ENCODE measurements around the gene ZNF385B.
"Not testable (repeated sequence)": the region's sequence is repeated elsewhere in the genome, so short reads cannot be mapped to it uniquely, and the experiment has no call there.

ZNF385B gene

DNA sequence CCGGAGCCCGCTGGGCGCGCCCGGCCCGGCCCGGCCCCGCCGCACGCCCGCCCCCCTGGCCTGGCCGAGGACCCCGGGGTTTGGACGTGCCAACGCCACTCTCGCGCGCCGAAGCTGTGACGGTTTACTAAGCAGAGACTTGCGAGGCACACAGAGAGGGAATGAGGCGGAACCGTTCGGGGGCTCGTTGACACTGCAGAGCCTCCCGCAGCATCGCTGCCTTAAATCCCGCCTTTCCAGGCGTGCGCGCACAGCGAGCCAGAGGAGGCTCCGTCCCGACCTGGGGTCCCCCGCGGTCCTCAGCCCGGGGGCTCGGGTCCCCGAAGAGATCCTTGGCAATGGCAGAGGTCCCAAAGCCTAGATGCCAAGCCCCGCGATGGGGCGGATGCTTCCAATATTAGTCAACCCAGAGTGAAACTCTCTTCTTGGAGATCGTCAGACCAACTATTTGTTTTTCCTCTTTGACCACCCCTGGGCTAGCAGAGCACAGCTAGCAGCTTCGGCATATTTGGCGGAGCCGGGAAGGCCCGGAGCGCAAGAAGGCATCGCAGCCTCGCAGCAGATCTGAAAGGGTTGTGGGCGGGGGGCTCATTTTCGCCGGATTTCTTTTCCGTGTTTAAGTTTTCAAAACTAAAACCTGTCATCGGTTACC, at the start of gene ZNF385B:
ZNF385B (minus strand) TSS at position 197 of the 652 bp plus-strand sequence.
- no peak for DNase-seq

DNA sequence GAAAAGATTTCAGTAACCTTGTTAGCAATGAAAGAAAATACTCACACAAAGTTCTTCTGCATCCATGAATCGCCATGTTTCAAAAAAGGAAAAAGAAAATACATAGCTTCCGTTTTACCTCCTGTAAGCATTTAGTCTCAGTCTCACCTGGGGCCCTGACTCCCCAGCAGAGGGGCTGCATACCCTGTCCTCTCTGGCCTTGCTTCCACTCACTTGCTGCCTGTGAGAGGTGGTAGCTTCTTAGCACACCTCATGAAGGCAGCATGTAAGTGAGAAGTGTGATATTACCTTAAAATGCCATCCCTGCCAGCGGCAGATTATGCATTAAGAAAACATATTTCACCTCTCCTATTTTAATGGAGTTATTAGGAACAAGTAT, 49.3 kb upstream of the ZNF385B start:
- no peak for DNase-seq

DNA sequence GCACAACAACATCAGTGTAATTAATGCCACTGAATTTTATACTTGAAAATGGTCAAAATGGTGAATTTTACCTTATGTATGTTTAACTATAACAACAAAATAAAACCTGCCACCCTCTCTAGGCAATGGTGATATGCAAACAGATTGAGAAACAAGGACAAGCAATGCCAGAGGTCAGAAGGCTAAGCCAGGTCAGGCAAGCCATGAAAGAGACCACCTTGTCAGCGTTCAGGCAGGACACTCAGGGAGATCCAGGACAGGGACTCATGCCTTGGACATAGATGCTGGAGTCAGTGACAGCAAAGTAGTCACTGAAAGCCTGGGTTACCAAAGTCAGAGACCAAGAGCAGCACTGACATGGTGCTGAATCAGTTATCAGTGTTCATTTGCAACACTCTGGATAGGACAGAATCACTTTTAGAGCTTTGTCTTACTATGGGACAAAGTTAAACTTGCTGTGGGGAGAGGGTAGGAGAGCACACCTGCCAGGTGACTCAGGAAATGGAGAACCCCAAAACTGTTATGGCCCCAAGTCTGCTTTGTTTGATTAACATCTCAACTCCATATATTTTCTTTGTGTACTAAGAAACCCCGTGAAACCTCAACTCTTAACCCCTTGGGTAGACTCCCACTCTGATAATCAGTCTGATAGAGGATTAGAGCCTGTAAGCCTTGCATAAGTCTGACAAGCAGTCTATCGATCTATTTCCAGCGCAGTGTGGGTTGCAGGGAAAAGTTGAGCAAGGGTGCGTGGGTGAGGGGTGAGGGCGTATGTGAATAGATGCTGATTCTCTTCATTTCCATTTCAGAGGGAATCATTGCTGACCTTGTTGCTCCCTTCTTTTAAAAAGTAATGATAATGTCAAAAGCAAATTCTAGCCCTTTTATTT, 48.7 kb upstream of the ZNF385B start:
- DNase-seq = no peak

DNA sequence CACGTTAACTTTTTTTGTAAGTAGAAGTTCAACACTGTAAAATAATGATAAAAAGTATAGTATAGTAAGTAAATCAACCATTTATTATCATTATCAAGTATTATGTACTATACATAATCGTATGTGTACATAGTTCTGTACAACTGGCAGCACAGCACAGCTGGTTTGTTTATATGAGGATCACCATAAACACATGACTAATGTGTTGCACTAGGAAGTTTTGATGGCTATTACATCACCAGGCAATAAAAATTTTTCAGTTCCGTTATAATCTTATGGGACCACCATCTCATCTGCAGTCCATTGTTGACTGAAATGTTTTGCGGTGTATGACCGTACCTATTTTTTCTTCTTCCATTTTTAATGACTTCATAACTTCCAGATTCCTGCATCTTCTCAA, 39.2 kb upstream of the ZNF385B start:
- DNase-seq = no peak

DNA sequence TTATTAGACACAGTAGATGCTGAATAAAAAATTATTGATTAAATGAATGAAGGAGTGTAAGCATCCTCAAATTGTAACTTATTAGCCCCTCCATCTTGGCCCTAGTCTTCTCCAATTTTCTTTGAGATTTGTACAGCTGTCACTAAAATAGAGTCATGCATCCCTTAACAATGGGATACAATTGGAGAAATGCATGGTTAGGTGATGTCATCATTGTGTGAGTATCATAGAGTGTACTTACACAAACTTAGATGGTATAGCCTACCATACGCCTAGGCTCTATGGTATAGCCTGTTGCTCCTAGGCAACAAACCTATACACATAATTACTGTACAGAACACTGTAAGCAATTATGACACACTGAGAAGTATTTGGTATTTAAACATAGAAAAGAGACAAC, 38.3 kb upstream of the ZNF385B start:
- DNase-seq = no peak

DNA sequence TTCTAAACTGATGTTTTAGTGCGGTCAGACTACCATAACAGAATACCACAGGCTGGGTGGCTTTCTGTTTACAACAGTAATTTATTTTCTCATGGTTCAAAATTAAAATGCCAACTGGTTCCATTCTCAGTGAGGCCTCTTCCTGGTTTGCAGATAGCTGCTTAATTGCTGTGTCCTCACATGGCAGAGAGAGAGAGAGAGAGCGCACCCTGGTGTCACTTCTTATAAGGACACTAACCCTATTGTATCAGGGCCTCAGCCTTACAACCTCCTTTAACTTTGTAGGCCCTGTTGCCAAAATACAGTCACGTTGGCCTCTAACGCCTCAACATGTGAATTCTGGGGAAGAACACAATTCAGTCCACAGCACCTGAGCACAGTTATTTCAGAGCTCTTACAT, 37.5 kb upstream of the ZNF385B start:
- DNase-seq = peak; percentile 21

DNA sequence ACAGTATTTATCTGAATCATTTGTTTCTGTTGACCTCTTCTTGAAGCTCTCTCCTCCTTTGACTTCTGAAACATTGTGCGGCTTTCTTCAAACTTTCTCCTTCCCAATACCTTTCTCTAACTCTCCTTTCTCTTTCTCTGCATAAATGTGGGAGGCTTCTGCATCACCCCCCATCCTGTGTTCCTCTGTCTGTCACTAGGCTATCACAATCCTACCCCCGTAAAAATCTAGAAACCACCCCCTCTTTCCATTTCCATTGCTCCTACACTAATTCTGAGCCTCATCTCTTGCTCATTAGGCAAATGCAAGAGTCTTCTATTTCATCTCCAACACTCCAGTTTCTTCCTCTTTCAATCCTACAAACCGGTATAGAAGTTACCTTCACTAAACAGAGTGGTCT, 32.2 kb upstream of the ZNF385B start:
- DNase-seq = no peak

DNA sequence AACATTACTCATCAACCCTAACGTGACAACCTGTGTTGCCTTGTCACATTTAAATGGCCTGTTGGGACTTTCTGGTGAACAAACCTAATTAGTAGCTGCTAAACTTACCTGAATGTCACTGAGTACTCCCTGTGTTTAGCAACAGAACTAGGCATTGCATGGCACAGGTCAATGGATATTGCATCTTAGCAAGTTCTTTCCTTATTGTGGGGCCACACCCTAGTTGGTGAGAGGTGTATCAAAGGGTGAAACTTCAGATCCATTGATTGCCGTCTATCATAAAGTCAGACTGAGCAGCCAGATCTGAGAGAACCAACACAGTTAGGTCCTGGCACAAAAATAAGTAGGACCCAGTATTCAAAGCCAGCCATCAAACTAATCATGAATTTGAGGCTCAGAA, 29.8 kb upstream of the ZNF385B start:
- no peak for DNase-seq

DNA sequence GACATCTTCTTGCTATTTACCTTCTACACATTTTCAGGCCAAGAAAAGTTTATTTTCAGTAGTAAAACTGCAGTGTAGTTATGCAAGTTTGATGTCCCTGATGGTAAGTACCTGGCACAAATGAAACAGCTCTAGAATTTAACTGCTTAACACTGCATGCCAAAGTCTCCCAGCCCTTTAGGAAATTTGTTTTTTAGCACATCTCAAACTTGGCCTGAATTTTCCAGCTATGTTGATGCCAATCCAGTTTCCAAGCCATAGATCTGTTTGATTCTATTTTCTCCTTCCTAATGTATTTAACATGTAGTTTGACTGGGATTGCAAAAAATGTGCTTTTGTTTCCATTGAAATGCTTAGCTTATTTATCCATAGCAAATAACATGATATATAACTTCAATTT, 29.3 kb upstream of the ZNF385B start:
- no peak for DNase-seq

DNA sequence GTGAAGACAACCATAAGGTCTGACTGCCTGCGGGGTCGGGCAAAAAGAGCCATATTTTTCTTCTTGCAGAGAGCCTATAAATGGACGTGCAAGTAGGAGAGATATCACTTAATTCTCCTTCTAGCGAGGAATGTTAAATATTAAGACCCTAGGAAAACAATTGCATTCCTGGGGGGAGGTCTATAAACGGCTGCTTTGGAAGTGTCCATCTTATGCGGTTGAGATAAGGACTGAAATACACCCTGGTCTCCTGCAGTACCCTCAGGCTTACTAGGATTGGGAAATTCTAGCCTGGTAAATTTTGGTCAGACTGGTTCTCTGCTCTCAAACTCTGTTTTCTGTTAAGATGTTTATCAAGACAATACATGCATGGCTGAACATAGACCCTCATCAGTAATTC, 27.2 kb upstream of the ZNF385B start:
- not testable (repeated sequence) for DNase-seq

DNA sequence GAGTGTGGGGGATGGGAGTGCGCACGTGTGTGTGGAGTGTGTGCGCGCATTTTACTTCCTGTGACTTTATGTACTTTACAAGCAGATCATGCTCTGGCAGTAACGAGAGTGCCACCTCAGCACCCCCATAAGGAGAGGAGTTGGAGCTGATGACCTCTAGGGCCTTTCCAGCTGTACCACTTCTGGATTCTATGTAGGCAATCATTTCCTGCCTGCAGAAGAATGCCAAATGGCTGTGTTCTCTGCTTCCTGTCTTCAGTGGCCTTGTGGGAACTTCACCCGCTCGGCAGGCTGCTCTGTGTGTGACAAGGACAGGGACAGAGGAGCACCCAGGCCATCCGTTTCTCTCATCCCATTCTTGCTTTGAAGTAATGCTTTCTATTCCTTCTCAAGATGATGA, 22.8 kb upstream of the ZNF385B start:
- DNase-seq = no peak

DNA sequence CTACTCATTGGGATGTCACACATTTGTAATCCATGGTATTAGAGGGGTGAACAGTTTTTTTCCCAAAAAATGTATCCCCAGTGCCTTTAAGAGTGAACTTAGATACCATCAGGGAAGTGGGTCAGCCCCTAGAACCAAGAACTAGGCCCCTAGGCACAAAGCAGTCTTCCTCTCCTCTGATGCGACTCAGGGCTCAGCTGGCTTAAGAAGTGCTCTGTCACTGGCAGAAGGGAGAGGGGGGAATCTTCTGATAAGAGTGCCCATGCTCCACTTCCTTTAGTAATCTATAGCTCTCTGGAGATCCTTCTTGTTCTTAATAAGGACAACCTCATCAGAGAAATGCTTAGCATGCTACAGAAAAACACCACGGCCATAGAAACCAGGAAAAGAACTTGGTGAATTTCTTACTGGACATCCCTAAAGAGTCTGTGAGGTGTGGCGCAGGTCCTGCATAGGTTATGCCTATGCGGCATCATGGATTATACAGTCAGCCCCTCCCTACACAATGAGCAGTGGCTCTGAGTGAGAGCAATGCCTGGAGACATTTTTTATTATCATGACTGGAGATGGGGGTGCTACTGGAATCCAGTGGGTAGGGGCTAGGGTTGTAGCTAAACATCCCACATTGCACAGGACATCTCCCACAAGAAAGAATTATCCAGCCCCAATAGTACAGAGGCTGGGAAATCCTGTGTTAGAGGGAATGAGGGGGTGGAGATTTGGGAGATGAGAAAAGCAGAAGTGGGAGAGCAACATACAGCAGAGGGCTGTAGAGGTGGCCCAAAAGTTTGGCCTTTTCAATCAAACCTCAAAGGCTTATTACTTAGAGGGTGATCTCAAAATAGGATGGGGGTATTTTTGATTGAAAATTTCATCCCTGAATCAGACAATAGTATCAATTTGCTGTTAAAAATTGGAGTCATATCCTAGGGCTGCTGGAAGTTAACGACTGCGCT, 21.7 kb upstream of the ZNF385B start:
- DNase-seq = no peak

DNA sequence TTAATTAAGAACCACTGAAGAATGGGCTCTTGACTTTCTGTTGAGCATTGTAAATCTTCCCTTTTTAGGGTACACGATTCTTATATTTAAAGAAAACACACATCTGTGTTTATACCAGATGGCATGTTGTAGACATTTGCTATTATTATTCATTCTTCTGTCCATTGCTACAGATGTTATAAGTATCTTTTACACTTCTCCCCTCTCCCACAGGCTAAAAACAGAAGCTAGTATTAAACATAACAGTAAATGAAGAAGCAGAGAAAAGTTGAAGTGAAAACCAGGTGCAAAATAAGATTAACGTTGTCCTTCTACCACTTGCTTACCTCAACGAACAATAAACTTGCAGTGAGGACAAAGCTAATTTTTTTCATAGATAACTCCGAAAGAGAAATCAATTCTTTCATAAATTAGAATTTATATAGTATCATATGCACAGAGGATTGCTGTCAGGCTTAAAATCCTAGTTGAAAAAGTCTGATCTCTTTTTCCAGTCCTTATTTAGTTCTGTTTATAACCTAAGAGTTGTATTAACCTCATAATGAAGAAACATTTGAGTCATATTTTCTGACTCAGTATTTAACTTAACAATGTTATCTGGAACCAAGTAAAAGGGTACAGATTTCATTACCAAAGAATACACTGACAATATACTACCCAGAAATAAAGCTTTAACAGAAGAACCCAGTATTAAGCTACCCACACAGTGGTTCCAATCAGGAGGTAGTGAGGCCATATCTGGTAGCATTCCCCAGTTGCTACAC, 16.4 kb upstream of the ZNF385B start:
- DNase-seq = no peak

DNA sequence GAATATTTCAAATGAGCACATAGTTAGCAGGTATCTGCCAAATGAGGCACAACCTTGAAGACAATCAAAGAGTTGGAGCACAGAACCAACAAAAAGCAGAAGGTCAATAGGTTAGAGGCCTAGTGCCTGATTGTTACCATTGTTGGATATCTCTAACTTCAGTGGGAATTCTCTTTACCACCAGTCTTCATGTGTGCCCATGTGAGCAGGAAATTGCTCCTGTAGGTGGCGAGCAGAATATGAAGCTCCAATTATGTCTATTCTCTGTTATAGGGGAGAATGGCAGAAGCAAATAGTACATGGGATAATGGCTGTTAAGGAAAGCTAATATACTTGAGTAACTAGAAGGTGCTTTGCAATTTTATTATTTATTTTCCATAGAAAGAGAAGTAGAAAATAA, 14.9 kb upstream of the ZNF385B start:
- DNase-seq = no peak

DNA sequence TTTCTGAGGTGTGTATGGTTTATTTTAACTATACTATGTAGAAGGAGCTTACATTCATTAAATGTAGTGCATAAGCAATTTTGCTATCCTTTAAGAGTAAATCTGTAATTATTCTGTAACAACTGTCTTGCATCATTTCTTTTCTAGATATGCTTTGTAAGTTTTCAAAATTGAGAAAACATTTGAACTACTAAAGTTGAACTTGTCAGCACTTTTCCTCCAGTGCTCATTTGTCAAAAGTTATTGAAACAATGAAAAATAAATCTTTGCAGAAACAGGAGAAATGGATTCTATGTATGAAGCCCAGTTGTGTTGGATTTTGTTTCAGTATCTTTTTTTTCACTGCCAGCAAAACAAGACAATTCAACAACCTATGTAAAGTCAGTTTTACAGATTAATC, 14.5 kb upstream of the ZNF385B start:
- no peak for DNase-seq

DNA sequence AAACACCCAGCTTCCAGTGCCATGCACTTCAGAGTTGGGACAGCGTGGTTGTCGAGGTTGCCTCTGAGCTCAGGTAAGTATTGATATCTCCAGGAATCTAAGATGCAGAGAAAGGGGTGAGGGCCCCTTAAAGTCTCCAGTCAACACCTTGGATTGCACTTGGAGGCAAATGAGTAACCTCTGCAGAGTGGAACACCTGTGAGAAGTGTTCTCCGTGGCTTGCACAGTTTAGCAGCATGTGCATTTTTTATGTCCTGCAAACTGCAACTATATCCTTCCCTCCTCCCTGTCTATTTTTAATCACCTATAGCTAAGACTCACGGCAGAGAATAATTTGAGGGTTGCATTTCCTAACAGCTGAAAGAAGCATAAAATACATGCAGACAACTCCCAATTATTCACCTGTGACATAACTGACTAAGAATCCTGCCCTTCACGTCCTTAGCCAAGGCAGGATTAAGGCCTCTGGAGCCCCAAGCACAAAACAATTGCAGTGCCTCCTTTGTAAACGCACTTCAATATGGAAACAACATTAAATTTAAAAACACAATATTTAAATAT, 1.6 kb upstream of the ZNF385B start:
- DNase-seq = no peak

DNA sequence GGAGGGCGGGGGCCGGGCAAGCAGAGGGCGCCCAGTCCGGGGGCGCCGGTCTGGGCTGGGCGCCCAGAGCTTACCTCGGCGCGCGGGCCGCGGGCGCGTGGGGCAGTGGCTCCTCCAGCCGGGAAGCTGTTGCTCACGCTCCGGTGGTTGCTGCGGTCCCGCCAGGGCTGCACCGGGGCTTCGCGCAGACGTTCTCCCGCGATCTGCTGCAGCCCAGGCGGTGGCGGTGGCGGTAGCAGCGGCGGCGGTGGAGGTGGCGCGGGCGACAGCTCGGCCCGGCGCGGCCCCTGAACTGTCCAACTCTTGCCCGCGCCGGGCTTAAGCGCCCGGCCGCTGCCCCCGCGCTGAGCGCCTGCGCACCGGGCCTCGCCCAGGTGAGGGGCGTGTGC, 391 bp downstream of the ZNF385B start:
- DNase-seq = no peak

DNA sequence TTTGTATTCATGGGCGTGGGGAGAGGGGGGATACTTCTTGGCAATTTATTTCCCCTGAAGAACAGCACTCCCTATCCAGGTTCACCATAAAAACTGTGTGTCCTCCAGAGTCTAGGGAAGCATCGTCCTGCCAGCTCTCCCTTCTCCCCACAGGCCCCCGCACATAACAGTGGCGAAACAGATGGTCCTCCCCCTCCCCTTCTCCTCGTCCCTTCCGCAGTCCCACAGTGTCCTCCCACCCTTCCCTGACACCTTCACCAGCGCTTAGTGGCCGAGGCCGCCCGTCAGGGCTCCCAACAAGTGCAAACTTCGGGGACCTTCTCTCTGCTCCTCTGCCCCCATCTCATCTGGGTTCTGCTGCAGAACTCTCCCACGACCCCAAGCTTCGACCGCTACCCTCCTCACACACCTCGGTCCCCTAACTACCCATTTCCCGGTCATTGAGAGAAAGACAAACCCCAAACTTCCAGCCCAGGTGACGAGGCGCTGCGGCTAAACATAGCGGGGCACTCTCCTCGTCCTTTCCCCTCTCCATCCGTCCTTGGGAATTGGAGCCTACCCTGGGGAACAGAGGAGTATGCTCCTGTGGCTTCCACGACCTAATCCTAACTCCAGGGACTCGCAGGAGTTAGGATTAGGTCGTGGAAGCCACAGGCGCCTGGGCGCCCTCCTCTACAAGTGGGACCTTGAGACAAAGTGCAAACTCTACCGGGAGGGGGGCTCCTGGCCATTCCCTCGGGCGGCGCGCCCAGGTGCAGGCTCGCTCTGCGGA, 971 bp downstream of the ZNF385B start:
- no peak for DNase-seq

DNA sequence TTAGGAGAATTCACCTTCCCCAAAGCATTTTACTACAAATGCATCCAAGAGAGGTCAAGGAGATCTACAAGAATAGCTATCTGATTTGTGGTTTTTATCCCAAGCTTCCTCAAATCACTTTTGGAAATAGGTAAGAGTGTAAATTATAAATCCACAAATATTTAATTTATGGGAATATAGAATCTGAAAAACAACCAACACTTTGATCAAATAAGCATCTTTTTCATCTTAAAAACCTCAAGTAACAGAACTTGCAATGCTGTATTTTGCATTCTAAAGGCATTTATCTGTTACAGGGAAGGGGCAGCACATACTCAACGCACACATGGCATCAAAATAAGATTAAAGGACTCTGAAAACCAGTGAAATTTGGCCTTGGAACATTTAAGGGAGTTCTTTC, 1.9 kb downstream of the ZNF385B start:
- no peak for DNase-seq

DNA sequence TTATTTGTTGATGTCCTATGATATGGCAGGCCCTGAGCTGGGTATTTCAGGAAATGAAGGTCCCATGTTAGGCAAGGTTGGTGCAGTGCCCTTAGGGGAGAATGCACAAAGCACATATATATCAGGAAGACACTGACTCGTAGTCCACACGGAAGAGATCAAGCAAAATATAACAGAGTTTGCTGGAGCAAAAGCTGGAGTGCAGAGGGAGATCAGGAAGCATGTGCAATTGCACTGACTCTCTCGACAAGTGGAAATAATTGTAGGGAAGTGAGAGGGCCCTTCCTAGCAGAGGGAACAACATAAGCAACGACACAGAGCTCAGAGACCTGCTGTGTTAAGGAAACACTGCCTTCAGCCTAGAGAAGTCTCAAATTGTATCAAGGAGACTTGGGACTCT, 4.2 kb downstream of the ZNF385B start:
- no peak for DNase-seq

DNA sequence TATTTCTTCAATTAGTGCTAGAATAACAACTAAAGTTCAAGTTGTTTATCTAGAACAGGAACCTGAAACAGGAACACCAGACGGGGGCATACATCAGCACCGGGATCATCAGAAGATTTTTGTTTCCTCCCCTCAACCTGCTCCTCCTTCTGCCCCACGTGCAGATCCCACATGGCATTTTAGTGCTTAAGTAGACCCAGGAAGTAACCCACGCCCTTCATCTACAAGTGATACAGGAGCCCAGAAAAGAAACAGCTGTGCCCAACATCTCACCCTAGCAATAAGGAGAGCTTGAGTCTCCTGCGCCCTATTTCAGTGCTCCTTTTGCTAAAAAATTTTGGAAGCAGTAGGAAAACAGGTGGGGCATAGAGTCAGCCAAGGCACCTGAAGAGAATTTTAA, 5.2 kb downstream of the ZNF385B start:
- no peak for DNase-seq

DNA sequence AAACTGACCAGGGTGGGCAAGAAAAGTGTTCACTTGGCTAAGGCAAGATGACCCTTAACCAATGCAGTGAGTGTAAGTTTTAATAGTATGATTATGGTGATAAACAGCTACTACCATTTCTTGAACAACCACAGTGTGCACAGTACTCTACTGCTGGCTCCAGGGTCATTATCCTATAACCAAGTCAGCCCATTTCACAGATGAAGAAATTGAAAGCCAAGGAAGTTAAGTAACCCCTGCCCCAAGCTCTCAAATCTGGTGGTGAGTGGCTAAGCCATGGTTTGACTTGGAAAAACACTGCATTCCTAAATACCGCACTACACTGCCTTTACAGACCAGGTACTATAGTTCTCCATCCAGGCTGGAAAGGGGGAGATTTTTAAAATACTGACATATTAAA, 5.7 kb downstream of the ZNF385B start:
- DNase-seq = no peak
